Gastroesophageal sphincter (tissue), 4 donors: ENCODE measurements around the gene RPS25. TPM values are rescaled to one million over a fixed set of nuclear protein-coding genes. Genes with fewer than 3 reads are reported as not detected.
A peak's percentile ranks its signal among the peaks of the same experiment; 100 is the strongest.

Source experiments
- ATAC-seq: fragments of 150-250 bp; one replicate; pipeline ENCODE4 v1.9.1; 2016; ENCODE audit warnings: mild to moderate bottlenecking, moderate library complexity
- H3K27ac ChIP-seq, 4 donors: fragments of 200-600 bp; sonication (generic) in 3 of 4; 1 replicate in 3 of 4; 2 replicates in 1 of 4; pipeline ENCODE4 v1.5.1; 2016 to 2019
- H3K27me3 ChIP-seq: fragments of 200-600 bp; sonication (generic); one replicate; pipeline ENCODE4 v1.5.1; 2019
- H3K36me3 ChIP-seq, 2 donors: fragments of 200-600 bp; sonication (generic); one replicate each; pipeline ENCODE4 v1.5.1; 2019; ENCODE audit warnings: control low read depth in 1 of 2
- H3K4me1 ChIP-seq, 3 donors: fragments of 200-600 bp; sonication (generic); 1 replicate in 2 of 3; 2 replicates in 1 of 3; pipeline ENCODE4 v1.5.1; 2016 to 2019; ENCODE audit warnings: control low read depth in 2 of 3
- H3K4me3 ChIP-seq, 2 donors: fragments of 200-600 bp; sonication (generic); one replicate each; pipeline ENCODE4 v1.5.1; 2019; ENCODE audit warnings: mild to moderate bottlenecking in 1 of 2, moderate library complexity in 1 of 2
- H3K9me3 ChIP-seq, 3 donors: fragments of 200-600 bp; sonication (generic); one replicate each; pipeline ENCODE4 v1.5.1; 2017 to 2019; ENCODE audit warnings: control low read depth in 2 of 3
- EP300 ChIP-seq: sonication (generic); formaldehyde crosslinking; IDR thresholded peaks from one replicate; pipeline ENCODE4 v1.6.1; 2017; ENCODE audit warnings: antibody characterized with exemption, mild to moderate bottlenecking
- POLR2A ChIP-seq, 2 donors: fragments of 450-650 bp; IDR thresholded peaks; one replicate each; pipeline ENCODE4 v1.6.1; 2017; ENCODE audit warnings: antibody characterized with exemption in 2 of 2, mild to moderate bottlenecking in 2 of 2, moderate library complexity in 1 of 2
- POLR2AphosphoS5 ChIP-seq: sonication (generic); formaldehyde crosslinking; IDR thresholded peaks from one replicate; pipeline ENCODE4 v1.6.1; 2017; ENCODE audit warnings: antibody characterized with exemption
- WGBS, 2 donors: methylation state at CpG; one replicate each; pipeline ENCODE4 v1.1.5; 2018; ENCODE audit warnings: low coverage in 1 of 2; 5-methylcytosine and 5-hydroxymethylcytosine counted together
- total RNA-seq, 4 donors: library from RNA; depleted of rRNA; stranded (reverse); fragments of >200 nt; gene quantifications; one replicate each; pipeline ENCODE4 v1.1.0, GENCODE V29; 2016
- TF ChIP-seq, protein P1 (sequence below), 4 experiments: fragments of 200-600 bp in 2 of 4; fragments of 450-650 bp in 2 of 4; sonication (generic) in 1 of 4; IDR thresholded peaks; one replicate each; pipeline ENCODE4 v1.5.1; 2017 to 2019; ENCODE audit warnings: antibody characterized with exemption in 4 of 4, mild to moderate bottlenecking in 2 of 4, moderate library complexity in 2 of 4

RPS25 gene
- total RNA-seq, 4 donors from 2014 or later: 1,381 to 2,808 (median 2,000) TPM

DNA sequence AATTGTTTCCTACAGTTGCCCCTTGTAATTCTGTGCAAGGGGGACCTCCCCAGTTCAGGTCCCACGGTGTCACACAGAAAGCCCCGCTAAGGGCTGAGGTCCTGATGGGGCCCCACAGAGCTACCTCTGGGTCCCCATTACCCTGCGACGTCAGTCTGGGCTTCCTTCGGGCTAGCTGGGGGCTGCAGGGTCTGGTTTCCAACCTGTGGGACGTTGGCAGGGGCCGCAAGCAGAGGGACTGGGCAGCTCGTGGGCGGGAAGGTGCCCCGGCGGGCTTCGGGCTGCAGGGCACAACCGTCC lies 11.8 kb upstream of the RPS25 start:
- peak overlapping the region; percentile 74 to 90 for H3K4me3 ChIP-seq
- peak overlapping the region in 3 of 4 donors; percentile 83 to 87 (median 86) for H3K27ac ChIP-seq
- no peak for ATAC-seq
- no peaks in the 10 kb centered on the region for H3K27me3 ChIP-seq
- WGBS, 2 donors: 5% methylated on average over 7 of the region's 13 CpGs; no CpG with 5 or more reads in 1 of the 2 donors
- H3K9me3 ChIP-seq: no peaks in the 10 kb centered on the region
- TF ChIP-seq, protein P1, sequence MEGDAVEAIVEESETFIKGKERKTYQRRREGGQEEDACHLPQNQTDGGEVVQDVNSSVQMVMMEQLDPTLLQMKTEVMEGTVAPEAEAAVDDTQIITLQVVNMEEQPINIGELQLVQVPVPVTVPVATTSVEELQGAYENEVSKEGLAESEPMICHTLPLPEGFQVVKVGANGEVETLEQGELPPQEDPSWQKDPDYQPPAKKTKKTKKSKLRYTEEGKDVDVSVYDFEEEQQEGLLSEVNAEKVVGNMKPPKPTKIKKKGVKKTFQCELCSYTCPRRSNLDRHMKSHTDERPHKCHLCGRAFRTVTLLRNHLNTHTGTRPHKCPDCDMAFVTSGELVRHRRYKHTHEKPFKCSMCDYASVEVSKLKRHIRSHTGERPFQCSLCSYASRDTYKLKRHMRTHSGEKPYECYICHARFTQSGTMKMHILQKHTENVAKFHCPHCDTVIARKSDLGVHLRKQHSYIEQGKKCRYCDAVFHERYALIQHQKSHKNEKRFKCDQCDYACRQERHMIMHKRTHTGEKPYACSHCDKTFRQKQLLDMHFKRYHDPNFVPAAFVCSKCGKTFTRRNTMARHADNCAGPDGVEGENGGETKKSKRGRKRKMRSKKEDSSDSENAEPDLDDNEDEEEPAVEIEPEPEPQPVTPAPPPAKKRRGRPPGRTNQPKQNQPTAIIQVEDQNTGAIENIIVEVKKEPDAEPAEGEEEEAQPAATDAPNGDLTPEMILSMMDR (IDR thresholded peaks at IDR 0.05): no peak
- TF ChIP-seq EP300: no peak
- H3K4me1 ChIP-seq: peaks cover 0 to 23% (median 9%) of the 10 kb centered on the region in 3 donors
- peaks cover 0 to 33% of the 10 kb centered on the region in 2 donors for H3K36me3 ChIP-seq

DNA sequence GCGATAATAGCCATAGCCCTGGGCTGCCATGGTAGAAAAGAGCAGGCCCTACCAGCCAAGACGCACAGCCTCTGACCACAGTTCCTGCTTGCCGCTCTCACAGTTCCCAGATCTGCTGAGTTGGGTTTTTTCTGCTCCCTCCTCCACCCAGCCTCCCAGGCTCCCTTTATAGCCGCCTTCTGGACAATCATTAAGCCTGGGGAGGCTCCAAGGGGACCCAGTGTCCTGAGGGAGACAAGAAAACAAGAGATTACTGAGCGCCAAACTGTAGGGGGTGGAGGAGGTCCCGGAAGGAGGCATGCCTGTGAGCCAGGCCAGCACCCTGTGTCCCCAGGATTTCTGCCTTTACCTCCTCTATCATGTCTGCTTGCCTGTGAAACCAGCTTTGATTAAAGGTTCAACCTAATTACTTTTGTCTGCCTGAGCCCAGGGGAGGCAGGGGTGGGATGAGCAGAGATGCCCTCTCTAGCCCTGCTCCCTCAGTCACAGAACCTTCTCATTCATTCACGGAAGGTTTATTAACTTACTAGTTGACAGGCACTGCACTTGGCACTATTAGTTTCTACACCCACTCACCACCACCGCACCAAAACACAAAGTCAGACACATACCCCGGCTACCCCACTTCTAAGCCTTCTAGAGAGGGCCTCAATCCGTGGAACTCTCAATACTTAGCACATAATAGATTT lies 11.3 kb upstream of the RPS25 start:
- TF ChIP-seq POLR2A (IDR thresholded peaks at IDR 0.05): no peak
- no peak for TF ChIP-seq POLR2AphosphoS5
- TF ChIP-seq, protein P1 (IDR thresholded peaks at IDR 0.05): no peak
- TF ChIP-seq EP300: no peak
- WGBS, 2 donors: 62 to 67% methylated on average over 6 to 10 of the region's 10 CpGs
- Histone ChIP-seq H3K36me3 (peaks cover 0 to 38% of the 10 kb centered on the region in 2 donors), H3K27me3 (no peaks in the 10 kb centered on the region), H3K4me1 (peaks cover 0 to 28% (median 9%) of the 10 kb centered on the region in 3 donors), H3K4me3 (peak overlapping the region in 1 of 2 donors; percentile 90), H3K9me3 (no peaks in the 10 kb centered on the region), H3K27ac (peak overlapping the region in 3 of 4 donors; percentile 83 to 87 (median 86))
- ATAC-seq: no peak

DNA sequence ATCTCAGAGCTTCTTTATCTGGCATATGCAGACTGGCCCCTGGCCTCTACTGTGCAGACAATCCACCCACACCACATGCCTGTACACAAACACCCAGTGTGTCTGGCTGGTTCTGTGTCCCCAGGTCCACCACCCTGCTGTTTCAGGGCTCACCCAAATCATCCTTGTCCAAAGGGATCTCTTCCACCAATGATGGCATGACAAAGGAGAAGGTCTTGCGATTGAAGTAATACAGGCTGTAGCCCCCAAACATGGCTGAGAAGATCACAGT lies 10.9 kb upstream of the RPS25 start:
- H3K4me1 ChIP-seq: peaks cover 0 to 33% (median 9%) of the 10 kb centered on the region in 3 donors
- peak overlapping the region in 2 of 4 donors; percentile 83 to 87 for H3K27ac ChIP-seq
- H3K9me3 ChIP-seq: no peaks in the 10 kb centered on the region
- 100% methylated on average over 1 of the region's 1 CpG; no CpG with 5 or more reads in 1 of the 2 donors for WGBS, 2 donors
- no peak overlapping the region for H3K4me3 ChIP-seq
- no peak for ATAC-seq
- H3K27me3 ChIP-seq: no peaks in the 10 kb centered on the region
- H3K36me3 ChIP-seq: peaks cover 0 to 43% of the 10 kb centered on the region in 2 donors
- TF ChIP-seq POLR2A (IDR thresholded peaks at IDR 0.05): no peak
- TF ChIP-seq EP300: no peak

DNA sequence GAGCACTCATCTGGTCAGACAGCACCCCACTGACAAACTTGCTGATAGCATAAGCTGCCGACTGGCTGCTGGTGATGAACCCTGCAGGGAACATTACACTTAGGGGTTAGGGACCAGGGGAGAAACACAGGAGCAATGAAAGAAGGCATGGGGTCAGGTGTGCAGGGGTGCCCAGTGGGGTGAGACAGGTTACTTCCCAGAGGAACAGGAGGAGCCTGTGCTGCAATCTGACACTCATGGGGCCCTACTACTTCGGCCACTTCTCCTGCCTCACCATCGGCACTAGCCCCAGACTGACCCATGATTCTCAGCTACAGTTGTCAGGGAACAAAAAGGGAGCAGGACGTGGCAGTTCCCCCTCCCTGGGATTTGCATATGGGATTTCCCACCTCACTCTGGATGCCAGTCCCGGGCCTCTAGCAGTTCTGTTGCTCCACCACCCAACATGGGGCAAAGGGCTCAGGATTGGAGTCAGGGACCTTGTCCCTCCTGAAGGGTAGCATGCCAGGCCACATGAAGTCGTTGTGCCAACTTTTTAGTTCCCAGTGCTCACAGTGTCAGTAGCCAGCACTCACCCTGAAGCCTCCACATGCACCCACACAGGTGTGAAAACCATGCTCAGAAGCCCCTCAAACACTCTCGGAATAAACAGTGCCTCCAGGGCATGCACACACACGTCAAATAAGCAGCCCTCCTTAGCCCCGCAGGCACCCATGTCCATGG lies 10.4 kb upstream of the RPS25 start:
- Histone ChIP-seq H3K36me3 (peaks cover 0 to 48% of the 10 kb centered on the region in 2 donors), H3K4me3 (no peak overlapping the region), H3K4me1 (peaks cover 0 to 38% (median 9%) of the 10 kb centered on the region in 3 donors), H3K27ac (peak overlapping the region in 1 of 4 donors; percentile 83), H3K9me3 (no peaks in the 10 kb centered on the region), H3K27me3 (no peaks in the 10 kb centered on the region)
- TF ChIP-seq, protein P1 (IDR thresholded peaks at IDR 0.05): no peak
- no peak for TF ChIP-seq EP300
- TF ChIP-seq POLR2AphosphoS5: no peak
- no peak for ATAC-seq
- 85% methylated on average over 3 to 5 of the region's 9 CpGs for WGBS, 2 donors

DNA sequence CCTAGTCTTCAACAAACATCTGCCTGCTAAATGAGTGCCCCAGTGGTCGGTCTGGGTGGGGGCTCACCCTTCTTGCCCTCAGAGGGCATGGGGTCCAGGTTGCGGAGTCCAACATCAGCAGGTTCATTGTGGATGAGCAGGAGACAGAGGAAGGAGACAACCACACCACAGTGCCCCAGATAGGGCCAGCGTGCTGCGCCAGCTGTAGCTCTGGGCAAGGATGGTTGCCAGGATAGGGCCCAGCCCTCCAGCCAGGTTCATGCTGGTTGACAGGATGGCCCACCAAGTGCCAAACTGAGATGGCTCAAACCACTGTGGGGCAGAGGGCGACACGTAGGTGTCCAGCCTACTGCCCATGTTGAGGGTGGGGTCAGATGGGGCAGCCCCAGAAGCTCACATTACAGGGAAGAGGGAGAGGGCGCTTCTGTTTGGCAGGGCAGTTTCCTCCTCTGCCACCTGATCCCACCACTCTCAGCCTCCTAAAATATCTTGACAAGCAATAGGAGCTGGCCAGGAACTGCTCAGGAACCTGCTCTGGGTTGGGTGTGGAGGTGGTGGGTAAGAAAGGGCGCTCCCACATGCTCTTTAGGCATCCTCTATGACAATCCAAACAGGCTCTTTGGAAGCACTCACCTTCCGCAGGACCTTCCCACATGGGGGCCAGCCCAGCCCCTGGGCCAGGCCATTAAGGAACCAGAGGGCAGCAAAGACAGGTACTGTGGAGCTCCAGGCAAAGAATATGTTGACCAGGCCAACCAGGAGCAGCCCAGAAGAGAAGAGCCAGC lies 9.6 kb upstream of the RPS25 start:
- H3K4me3 ChIP-seq: no peak overlapping the region
- TF ChIP-seq EP300: no peak
- no peak for TF ChIP-seq POLR2AphosphoS5
- no peak for TF ChIP-seq POLR2A (IDR thresholded peaks at IDR 0.05)
- TF ChIP-seq, protein P1 (IDR thresholded peaks at IDR 0.05): no peak
- no peak overlapping the region for H3K27ac ChIP-seq
- H3K9me3 ChIP-seq: no peaks in the 10 kb centered on the region
- peaks cover 0 to 44% (median 9%) of the 10 kb centered on the region in 3 donors for H3K4me1 ChIP-seq
- H3K27me3 ChIP-seq: no peaks in the 10 kb centered on the region
- no peak for ATAC-seq
- H3K36me3 ChIP-seq: peaks cover 0 to 55% of the 10 kb centered on the region in 2 donors
- 100% methylated on average over 1 to 2 of the region's 9 CpGs for WGBS, 2 donors
